ENCODE measurements around the gene AKNAD1. TPM values are rescaled to one million over a fixed set of nuclear protein-coding genes. Genes with fewer than 3 reads are reported as not detected.

Gene AKNAD1
- total and polyA plus RNA-seq, 2 of the 8 experiments (the other 6 are each of a cell fraction or from before 2014, with no cell fraction given), result not detected

DNA sequence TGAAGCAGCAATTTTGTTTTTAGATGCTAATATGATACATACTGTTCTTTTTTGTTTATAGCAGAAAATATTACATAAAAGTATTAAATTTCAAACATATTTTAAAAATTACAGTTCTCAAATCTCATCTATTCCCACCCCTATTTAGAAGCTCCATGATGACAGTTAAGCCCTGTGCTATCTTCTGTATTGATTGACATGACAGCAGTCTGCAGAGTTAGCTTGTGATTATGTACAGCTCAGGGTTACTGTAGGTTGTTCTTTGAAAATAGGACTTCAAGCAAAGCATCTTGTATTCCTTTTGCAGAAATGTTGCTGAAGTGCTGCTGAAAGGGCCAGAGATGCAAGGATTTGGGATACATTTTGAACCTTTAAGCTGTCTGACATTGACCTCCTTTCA lies 28.1 kb upstream of the AKNAD1 start:
- H4K5ac ChIP-seq (ENCODE audit: insufficient read length, low read depth, low read length), result no peak overlapping the region
- no peak overlapping the region for H3K23ac ChIP-seq (ENCODE audit: insufficient read length)
- no peaks in the 10 kb centered on the region for H3K79me1 ChIP-seq (ENCODE audit: low read depth, low read length)
- no peak overlapping the region for H3K4me3 ChIP-seq (ENCODE audit: extremely low read depth in 1 of 4, insufficient read depth in 2 of 4, low read depth in 3 of 4, low read length in 4 of 4)
- H3K9ac ChIP-seq (replicated peaks in 1 of 4; ENCODE audit: extremely low read depth in 1 of 4, low read depth in 3 of 4, low read length in 3 of 4), result no peak overlapping the region
- H2BK20ac ChIP-seq (ENCODE audit: low read length), result no peak overlapping the region
- no peaks in the 10 kb centered on the region for H3K27me3 ChIP-seq (replicated peaks in 1 of 4; ENCODE audit: control insufficient read depth in 3 of 4, extremely low read depth in 1 of 4, insufficient read depth in 3 of 4, low read length in 3 of 4)
- H3K36me3 ChIP-seq (ENCODE audit: control insufficient read depth in 2 of 4, insufficient read depth in 4 of 4, low read length in 3 of 4), result no peaks in the 10 kb centered on the region
- H2AFZ ChIP-seq (ENCODE audit: low read length), result no peak overlapping the region
- H2BK12ac ChIP-seq (ENCODE audit: low read depth, low read length), result no peak overlapping the region
- no peak overlapping the region for H3K18ac ChIP-seq (ENCODE audit: extremely low read depth, low read length)
- H3K4ac ChIP-seq (replicated peaks; ENCODE audit: insufficient read length, low read depth, low read length), result no peak overlapping the region
- no peak overlapping the region for H3K14ac ChIP-seq (ENCODE audit: insufficient read length)
- H3K23me2 ChIP-seq (ENCODE audit: low read depth, low read length), result no peaks in the 10 kb centered on the region
- H3K56ac ChIP-seq (replicated peaks; ENCODE audit: insufficient read length, low read depth, low read length), result no peak overlapping the region
- H2BK15ac ChIP-seq (ENCODE audit: low read length), result no peak overlapping the region
- H2BK120ac ChIP-seq (replicated peaks; ENCODE audit: low read depth, low read length), result no peak overlapping the region
- no peak overlapping the region for H2AK5ac ChIP-seq (ENCODE audit: low read depth, low read length)
- no peak for DNase-seq (ENCODE audit: low read depth in 1 of 2, low spot score in 2 of 2)
- H4K91ac ChIP-seq (replicated peaks; ENCODE audit: insufficient read length, low read length), result no peak overlapping the region
- FAIRE-seq, result no peak
- no peaks in the 10 kb centered on the region for H3K9me3 ChIP-seq (ENCODE audit: insufficient read depth in 2 of 2, low read depth in 1 of 2, low read length in 1 of 2)
- no peak for TF ChIP-seq RNF2 (IDR thresholded peaks at IDR 0.05; ENCODE audit: borderline replicate concordance, low read depth, low read length, missing control alignments, poor library complexity, severe bottlenecking)
- no peak for TF ChIP-seq CHD2 (IDR thresholded peaks at IDR 0.05; ENCODE audit: low read length)
- no peak for TF ChIP-seq ASH2L (IDR thresholded peaks at IDR 0.05; ENCODE audit: low read length)
- POLR2A ChIA-PET (ENCODE audit: partially characterized antibody), result no interaction called here
- H3K79me2 ChIP-seq (ENCODE audit: control insufficient read depth in 1 of 2, insufficient read depth in 2 of 2, low read length in 2 of 2), result 0 out of 4 replicates have a peak, but pooled peaks cover 0 to 7% of the 10 kb centered on the region in 2 experiments
- no peak overlapping the region for H3K27ac ChIP-seq (ENCODE audit: low read depth, low read length)
- H3K4me2 ChIP-seq (ENCODE audit: insufficient read depth in 1 of 2, low read depth in 2 of 2, low read length in 2 of 2), result no peak overlapping the region
- no peaks in the 10 kb centered on the region for H4K20me1 ChIP-seq (replicated peaks in 1 of 2; ENCODE audit: control insufficient read depth in 1 of 2, insufficient read depth in 2 of 2, low read length in 2 of 2)
- no peak overlapping the region for H2BK5ac ChIP-seq (ENCODE audit: low read depth, low read length)
- H3K4me1 ChIP-seq (replicated peaks in 1 of 4; ENCODE audit: control insufficient read depth in 3 of 4, insufficient read depth in 4 of 4, low read length in 3 of 4), result no peaks in the 10 kb centered on the region
- H4K8ac ChIP-seq (ENCODE audit: extremely low read depth, insufficient read depth, low read length), result no peak overlapping the region
- CTCF ChIA-PET (ENCODE audit: partially characterized antibody), result interaction anchor here (0.6 to 2.4 kb wide), 3 partner anchors 13 to 242 kb away, joined by 3 to 11 read pairs (median 3); no protein-coding TSS in a partner anchor
